Measurements from ENCODE around the gene OBP2B. TPM values are rescaled to one million over a fixed set of nuclear protein-coding genes. Genes with fewer than 3 reads are reported as not detected.

The OBP2B gene
- total and polyA plus RNA-seq, 10 of the 15 experiments (the other 5 are each of a cell fraction or from before 2014, with no cell fraction given), result not detected

- Histone ChIP-seq H3K4me1 (ENCODE audit: control insufficient read depth, insufficient read depth, low read length) (peaks cover 3% of the 10 kb centered on the region), H3K9me3 (replicated peaks; ENCODE audit: control insufficient read depth, insufficient read depth, low read length) (no peaks in the 10 kb centered on the region), H3K27me3 (replicated peaks in 1 of 2; ENCODE audit: control insufficient read depth in 2 of 2, insufficient read depth in 2 of 2, low read length in 1 of 2) (no peaks in the 10 kb centered on the region), H3K9ac (ENCODE audit: control insufficient read depth, insufficient read depth, low read length) (no peak overlapping the region), H3K36me3 (ENCODE audit: control insufficient read depth in 2 of 2, insufficient read depth in 2 of 2, low read length in 1 of 2) (no peaks in the 10 kb centered on the region), H3K4me3 (no peak overlapping the region), H3K4me2 (ENCODE audit: control insufficient read depth, insufficient read depth) (no peak overlapping the region), H4K20me1 (ENCODE audit: control insufficient read depth, insufficient read depth) (no peaks in the 10 kb centered on the region), H2AFZ (ENCODE audit: control insufficient read depth, low read depth, low read length) (no peak overlapping the region), H3K79me2 (ENCODE audit: control insufficient read depth, insufficient read depth, low read length) (no peaks in the 10 kb centered on the region), H3K27ac (ENCODE audit: control insufficient read depth, insufficient read depth) (no peak overlapping the region)
- WGBS (ENCODE audit: insufficient coverage, insufficient replicate concordance, low lambda C conversion rate, missing lambda C conversion rate), result 64% methylated on average over 2 of the region's 2 CpGs
- FAIRE-seq (no peak), DNase-seq (ENCODE audit: low read depth, low spot score) (no peak), ATAC-seq (no peak)
- CTCF ChIA-PET, result no interaction called here
- SMC1A ChIA-PET (ENCODE audit: uncharacterized antibody, unreplicated experiment), result no interaction called here
- TF ChIP-seq NR2C1 (IDR thresholded peaks at IDR 0.05) (no peak), NFXL1 (IDR thresholded peaks at IDR 0.05; ENCODE audit: borderline replicate concordance) (no peak), NFYA (IDR thresholded peaks at IDR 0.05; ENCODE audit: borderline replicate concordance, low read depth, low read length) (no peak)
- RAD21 ChIA-PET (ENCODE audit: unreplicated experiment), result no interaction called here
- POLR2A ChIA-PET, result no interaction called here
- in situ Hi-C loops (cut with MboI) (no loop called here), intact Hi-C loops (cut with micrococcal nuclease; ENCODE audit: unreplicated experiment) (no loop called here)
- BruUV-seq (replicated peaks), result no TSS peak
These were observed 43.7 kb downstream of the OBP2B start for GRCh38 chr9:133165452-133165730.

GRCh38 chr9:133164191-133164590, 44.9 kb downstream of the OBP2B start:
- Histone ChIP-seq H3K27ac (ENCODE audit: control insufficient read depth, insufficient read depth) (no peak overlapping the region), H3K4me1 (ENCODE audit: control insufficient read depth, insufficient read depth, low read length) (peaks cover 3% of the 10 kb centered on the region), H3K79me2 (ENCODE audit: control insufficient read depth, insufficient read depth, low read length) (no peaks in the 10 kb centered on the region), H2AFZ (ENCODE audit: control insufficient read depth, low read depth, low read length) (peak overlapping the region; percentile 66), H3K9ac (ENCODE audit: control insufficient read depth, insufficient read depth, low read length) (peak overlapping the region; percentile 62; the same call in 1 of the 2 replicates), H3K4me2 (ENCODE audit: control insufficient read depth, insufficient read depth) (peak overlapping the region; percentile 83), H4K20me1 (ENCODE audit: control insufficient read depth, insufficient read depth) (no peaks in the 10 kb centered on the region), H3K27me3 (replicated peaks in 1 of 2; ENCODE audit: control insufficient read depth in 2 of 2, insufficient read depth in 2 of 2, low read length in 1 of 2) (no peaks in the 10 kb centered on the region), H3K9me3 (replicated peaks; ENCODE audit: control insufficient read depth, insufficient read depth, low read length) (no peaks in the 10 kb centered on the region), H3K36me3 (ENCODE audit: control insufficient read depth in 2 of 2, insufficient read depth in 2 of 2, low read length in 1 of 2) (no peaks in the 10 kb centered on the region), H3K4me3 (peak overlapping the region; percentile 75; the same call in 1 of the 2 replicates)
- in situ Hi-C loops (cut with MboI), result no loop called here
- 50% methylated on average over 12 of the region's 13 CpGs for WGBS (ENCODE audit: insufficient coverage, insufficient replicate concordance, low lambda C conversion rate, missing lambda C conversion rate)
- RAD21 ChIA-PET (ENCODE audit: unreplicated experiment), result no interaction called here
- POLR2A ChIA-PET, result no interaction called here
- CTCF ChIA-PET, result no interaction called here
- DNase-seq (ENCODE audit: low read depth, low spot score) (no peak), FAIRE-seq (no peak), ATAC-seq (no peak)
- no TSS peak for BruUV-seq (replicated peaks)
- intact Hi-C loops (cut with micrococcal nuclease; ENCODE audit: unreplicated experiment), result no loop called here
- SMC1A ChIA-PET (ENCODE audit: uncharacterized antibody, unreplicated experiment), result no interaction called here
- no peak for TF ChIP-seq SREBF2 (IDR thresholded peaks at IDR 0.05; ENCODE audit: low read length)
- peak; percentile 8; the same call in 1 of the 2 replicates for TF ChIP-seq SMARCA5 (IDR thresholded peaks at IDR 0.05)

All from GM12878 (cell line).